Measurements from ENCODE around the gene HTRA3.

The HTRA3 gene

GRCh38 chr4:8326206-8326605, 56.7 kb downstream of the HTRA3 start:
- no peak overlapping the region for H3K9ac ChIP-seq (ENCODE audit: low read length in 2 of 2)
- H3K27me3 ChIP-seq (ENCODE audit: control insufficient read depth in 1 of 2, insufficient read depth in 2 of 2, low read length in 2 of 2): no peaks in the 10 kb centered on the region

DNA sequence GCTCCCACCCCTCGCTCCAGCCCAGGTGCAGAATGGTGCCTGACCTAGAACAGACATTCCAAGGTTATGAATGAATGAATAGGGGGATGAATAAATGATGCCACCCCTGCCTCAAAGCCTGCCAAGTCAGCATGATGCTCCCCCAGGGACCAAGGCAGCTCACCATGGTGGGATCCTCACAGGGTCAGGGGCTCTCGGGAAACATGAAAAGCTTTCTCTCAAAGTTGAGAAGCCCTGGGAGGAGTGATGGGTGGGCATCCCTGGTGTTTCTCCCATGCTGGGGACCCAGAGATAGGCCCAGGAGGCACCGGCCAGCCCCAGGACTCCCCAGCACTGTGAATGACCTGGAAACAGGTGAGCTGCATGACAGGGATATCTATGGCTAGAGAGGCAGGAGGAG, 58.9 kb downstream of the HTRA3 start:
- H3K27ac ChIP-seq (ENCODE audit: low read length): no peak overlapping the region
- H3K27me3 ChIP-seq (ENCODE audit: control insufficient read depth in 1 of 2, insufficient read depth in 2 of 2, low read length in 2 of 2): no peaks in the 10 kb centered on the region
- H3K4me3 ChIP-seq (ENCODE audit: low read length in 2 of 2): no peak overlapping the region
- H3K36me3 ChIP-seq (ENCODE audit: control insufficient read depth in 2 of 2, insufficient read depth in 2 of 2, low read length in 2 of 2): no peaks in the 10 kb centered on the region
- peaks cover 0 to 7% of the 10 kb centered on the region in 2 donors for H3K9me3 ChIP-seq (ENCODE audit: control insufficient read depth in 2 of 2, low read length in 2 of 2)
- H3K4me1 ChIP-seq (ENCODE audit: control insufficient read depth, insufficient read depth, low read length): peaks cover 20% of the 10 kb centered on the region
- no peak overlapping the region for H3K9ac ChIP-seq (ENCODE audit: low read length in 2 of 2)

More at GRCh38 chr4:8326206-8326605, 56.7 kb downstream of the HTRA3 start:
- peaks cover 22% of the 10 kb centered on the region for H3K4me1 ChIP-seq (ENCODE audit: control insufficient read depth, insufficient read depth, low read length)
- H3K36me3 ChIP-seq (ENCODE audit: control insufficient read depth in 2 of 2, insufficient read depth in 2 of 2, low read length in 2 of 2): no peaks in the 10 kb centered on the region
- H3K9me3 ChIP-seq (ENCODE audit: control insufficient read depth in 2 of 2, low read length in 2 of 2): peaks cover 0 to 7% of the 10 kb centered on the region in 2 donors
- H3K4me3 ChIP-seq (ENCODE audit: low read length in 2 of 2): no peak overlapping the region
- H3K27ac ChIP-seq (ENCODE audit: low read length): no peak overlapping the region

DNA sequence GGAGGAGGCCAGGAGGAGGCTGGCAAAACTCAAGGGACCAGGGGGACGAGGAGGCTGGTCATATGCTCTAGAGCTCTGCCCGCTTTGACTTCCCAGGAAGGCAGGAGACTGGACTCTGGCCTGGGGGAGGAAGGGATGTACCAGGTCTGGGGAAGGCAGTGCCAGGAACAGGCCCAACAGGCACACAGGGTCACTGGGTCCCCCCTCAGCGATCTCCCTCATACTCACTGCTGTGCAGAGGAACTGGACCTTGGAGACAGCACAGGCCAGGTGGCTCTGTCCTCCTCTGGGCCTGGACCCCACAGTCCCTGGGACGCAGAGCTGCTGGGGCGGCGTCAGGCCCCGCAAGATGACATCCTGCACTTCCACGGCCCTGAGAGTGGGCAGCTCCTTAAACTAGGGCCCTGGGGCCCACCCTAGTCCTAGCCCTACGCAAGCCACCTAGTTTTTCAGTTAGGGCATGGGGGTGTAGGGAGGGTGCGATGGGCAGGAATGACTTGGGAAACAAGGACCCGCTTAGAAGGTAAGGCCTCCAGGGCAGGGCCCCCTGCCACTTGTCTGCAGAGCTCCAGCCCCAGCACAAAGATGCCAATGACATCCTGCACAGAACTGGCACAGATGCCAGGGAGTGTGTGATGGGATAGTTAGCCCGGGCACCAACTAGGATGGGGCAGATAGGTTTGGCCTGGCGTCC, 59.5 kb downstream of the HTRA3 start:
- Histone ChIP-seq H3K9me3 (ENCODE audit: control insufficient read depth in 2 of 2, low read length in 2 of 2) (peaks cover 0 to 7% of the 10 kb centered on the region in 2 donors), H3K4me3 (ENCODE audit: low read length in 2 of 2) (no peak overlapping the region), H3K9ac (ENCODE audit: low read length in 2 of 2) (no peak overlapping the region), H3K27me3 (ENCODE audit: control insufficient read depth in 1 of 2, insufficient read depth in 2 of 2, low read length in 2 of 2) (no peaks in the 10 kb centered on the region), H3K36me3 (ENCODE audit: control insufficient read depth in 2 of 2, insufficient read depth in 2 of 2, low read length in 2 of 2) (no peaks in the 10 kb centered on the region), H3K4me1 (ENCODE audit: control insufficient read depth, insufficient read depth, low read length) (peaks cover 20% of the 10 kb centered on the region), H3K27ac (ENCODE audit: low read length) (no peak overlapping the region)

DNA sequence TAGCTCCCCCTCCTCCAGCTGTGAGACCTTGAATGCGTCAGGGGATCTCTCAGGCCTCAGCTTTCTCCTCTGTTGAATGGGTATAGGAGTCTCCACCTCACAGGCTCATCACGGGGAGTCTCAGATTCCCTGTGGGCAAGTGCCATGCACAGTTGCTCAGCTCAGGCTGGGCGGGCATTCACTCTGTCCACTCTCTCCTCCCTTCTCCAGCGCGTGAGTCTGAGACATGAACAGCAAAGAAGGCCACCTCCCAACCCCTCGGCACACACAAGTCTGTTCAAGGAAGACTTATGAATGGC, 60.0 kb downstream of the HTRA3 start:
- H3K4me1 ChIP-seq (ENCODE audit: control insufficient read depth, insufficient read depth, low read length): peaks cover 20% of the 10 kb centered on the region
- H3K9me3 ChIP-seq (ENCODE audit: control insufficient read depth in 2 of 2, low read length in 2 of 2): peaks cover 0 to 3% of the 10 kb centered on the region in 2 donors
- no peak overlapping the region for H3K27ac ChIP-seq (ENCODE audit: low read length)
- no peaks in the 10 kb centered on the region for H3K36me3 ChIP-seq (ENCODE audit: control insufficient read depth in 2 of 2, insufficient read depth in 2 of 2, low read length in 2 of 2)
- H3K4me3 ChIP-seq (ENCODE audit: low read length in 2 of 2): no peak overlapping the region
- no peak overlapping the region for H3K9ac ChIP-seq (ENCODE audit: low read length in 2 of 2)
- H3K27me3 ChIP-seq (ENCODE audit: control insufficient read depth in 1 of 2, insufficient read depth in 2 of 2, low read length in 2 of 2): no peaks in the 10 kb centered on the region

DNA sequence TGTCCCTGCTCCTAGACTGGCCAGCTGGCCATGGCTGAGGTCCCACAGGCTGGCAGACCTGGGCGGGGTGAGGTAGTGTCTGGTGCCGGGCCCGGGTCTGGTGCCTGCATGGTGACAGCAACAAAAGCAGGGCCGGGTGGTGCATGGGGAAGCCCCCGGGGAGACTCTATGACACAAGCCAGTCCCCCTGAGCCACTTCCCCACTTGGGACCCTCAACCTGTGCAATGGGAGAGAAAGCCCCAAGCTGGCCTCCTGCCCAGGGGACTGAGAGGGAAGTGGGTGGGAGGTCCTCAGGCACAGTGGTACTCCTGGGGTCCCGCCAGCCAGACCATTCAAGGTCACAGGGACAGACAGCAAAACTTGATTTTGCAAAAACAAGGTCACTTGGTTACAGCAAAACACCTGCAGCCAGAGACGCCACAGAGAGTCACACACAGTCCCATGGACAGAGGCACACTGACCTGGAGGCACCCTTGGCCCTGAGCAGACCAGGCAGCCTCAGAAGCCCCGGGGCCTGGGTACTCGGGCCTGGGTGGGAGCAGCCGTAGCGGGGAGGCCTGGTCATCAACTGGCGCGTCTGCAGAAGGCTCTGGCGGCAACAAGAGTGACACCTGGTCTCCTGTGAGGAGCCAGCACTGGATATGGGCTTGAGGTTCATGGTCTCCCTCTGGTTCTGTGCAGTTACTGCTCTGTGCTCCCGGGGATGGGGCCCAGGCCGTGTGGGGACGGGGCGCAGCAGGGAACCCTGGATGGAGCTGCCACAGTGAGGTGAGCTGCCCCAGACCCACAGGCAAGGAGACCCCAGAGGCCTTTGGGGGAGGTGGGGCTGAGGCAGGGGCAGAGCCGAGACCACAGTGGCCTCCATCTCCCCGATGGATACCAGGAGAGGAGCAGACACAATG, 60.6 kb downstream of the HTRA3 start:
- H3K27ac ChIP-seq (ENCODE audit: low read length): no peak overlapping the region
- no peaks in the 10 kb centered on the region for H3K27me3 ChIP-seq (ENCODE audit: control insufficient read depth in 1 of 2, insufficient read depth in 2 of 2, low read length in 2 of 2)
- H3K9ac ChIP-seq (ENCODE audit: low read length in 2 of 2): no peak overlapping the region
- H3K36me3 ChIP-seq (ENCODE audit: control insufficient read depth in 2 of 2, insufficient read depth in 2 of 2, low read length in 2 of 2): no peaks in the 10 kb centered on the region
- H3K4me1 ChIP-seq (ENCODE audit: control insufficient read depth, insufficient read depth, low read length): peaks cover 16% of the 10 kb centered on the region
- H3K4me3 ChIP-seq (ENCODE audit: low read length in 2 of 2): no peak overlapping the region
- peaks cover 0 to 3% of the 10 kb centered on the region in 2 donors for H3K9me3 ChIP-seq (ENCODE audit: control insufficient read depth in 2 of 2, low read length in 2 of 2)

GRCh38 chr4:8330821-8331574, 61.4 kb downstream of the HTRA3 start:
- peak overlapping the region in 1 of 2 donors; percentile 21 for H3K9ac ChIP-seq (ENCODE audit: low read length in 2 of 2)
- no peak overlapping the region for H3K4me3 ChIP-seq (ENCODE audit: low read length in 2 of 2)
- peaks cover 9% of the 10 kb centered on the region for H3K4me1 ChIP-seq (ENCODE audit: control insufficient read depth, insufficient read depth, low read length)
- H3K27me3 ChIP-seq (ENCODE audit: control insufficient read depth in 1 of 2, insufficient read depth in 2 of 2, low read length in 2 of 2): no peaks in the 10 kb centered on the region
- no peak overlapping the region for H3K27ac ChIP-seq (ENCODE audit: low read length)
- peaks cover 0 to 3% of the 10 kb centered on the region in 2 donors for H3K9me3 ChIP-seq (ENCODE audit: control insufficient read depth in 2 of 2, low read length in 2 of 2)
- no peaks in the 10 kb centered on the region for H3K36me3 ChIP-seq (ENCODE audit: control insufficient read depth in 2 of 2, insufficient read depth in 2 of 2, low read length in 2 of 2)

DNA sequence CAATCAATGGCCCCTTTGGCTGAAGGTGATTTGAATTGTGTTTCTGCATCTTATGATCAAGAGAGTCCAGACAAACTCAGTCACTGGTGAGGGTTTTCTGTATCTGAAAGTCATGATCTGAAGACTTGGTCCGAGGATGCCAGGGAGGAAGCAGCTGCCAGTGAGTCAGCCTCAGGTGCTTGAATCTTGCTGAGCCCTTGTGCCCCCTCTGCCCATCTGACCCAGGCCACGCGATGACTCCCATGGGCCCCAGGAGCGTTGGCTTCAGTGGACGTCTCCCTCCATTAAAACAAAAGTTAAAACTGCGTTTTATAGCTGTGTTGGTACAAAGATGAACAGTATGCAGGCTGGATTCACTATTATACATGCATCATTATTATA, 62.0 kb downstream of the HTRA3 start:
- no peaks in the 10 kb centered on the region for H3K27me3 ChIP-seq (ENCODE audit: control insufficient read depth in 1 of 2, insufficient read depth in 2 of 2, low read length in 2 of 2)
- no peaks in the 10 kb centered on the region for H3K36me3 ChIP-seq (ENCODE audit: control insufficient read depth in 2 of 2, insufficient read depth in 2 of 2, low read length in 2 of 2)
- H3K4me1 ChIP-seq (ENCODE audit: control insufficient read depth, insufficient read depth, low read length): peaks cover 9% of the 10 kb centered on the region
- H3K27ac ChIP-seq (ENCODE audit: low read length): no peak overlapping the region
- H3K9ac ChIP-seq (ENCODE audit: low read length in 2 of 2): no peak overlapping the region
- H3K9me3 ChIP-seq (ENCODE audit: control insufficient read depth in 2 of 2, low read length in 2 of 2): peaks cover 0 to 4% of the 10 kb centered on the region in 2 donors
- H3K4me3 ChIP-seq (ENCODE audit: low read length in 2 of 2): no peak overlapping the region

- Histone ChIP-seq H3K27ac (ENCODE audit: low read length) (no peak overlapping the region), H3K27me3 (ENCODE audit: control insufficient read depth in 1 of 2, insufficient read depth in 2 of 2, low read length in 2 of 2) (no peaks in the 10 kb centered on the region), H3K4me3 (ENCODE audit: low read length in 2 of 2) (no peak overlapping the region)
Observed at GRCh38 chr4:8332038-8332857, 62.7 kb downstream of the HTRA3 start.

DNA sequence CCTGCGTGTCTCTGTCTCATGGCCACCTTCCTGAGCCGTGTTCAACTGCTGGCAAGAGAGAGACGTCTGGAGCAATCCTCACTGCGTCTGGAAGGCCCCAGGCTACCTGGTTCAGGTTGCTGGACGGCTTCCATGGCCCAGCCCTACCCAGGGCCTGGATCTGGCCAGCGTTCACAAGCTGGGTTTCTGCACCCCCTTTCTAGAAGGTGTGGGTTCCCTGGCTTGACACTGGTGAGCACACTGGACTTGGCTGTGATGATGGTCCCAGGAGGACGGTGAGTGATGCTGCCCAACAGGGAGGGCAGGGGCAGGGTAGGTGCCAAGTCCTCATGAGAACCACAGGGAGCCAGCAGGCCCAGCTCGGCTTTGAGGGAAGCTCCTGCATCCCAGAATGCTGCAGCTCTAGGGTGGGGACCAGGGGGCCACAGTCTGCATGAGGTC, 63.4 kb downstream of the HTRA3 start:
- H3K27me3 ChIP-seq (ENCODE audit: control insufficient read depth in 1 of 2, insufficient read depth in 2 of 2, low read length in 2 of 2): no peaks in the 10 kb centered on the region
- peaks cover 9% of the 10 kb centered on the region for H3K4me1 ChIP-seq (ENCODE audit: control insufficient read depth, insufficient read depth, low read length)
- H3K36me3 ChIP-seq (ENCODE audit: control insufficient read depth in 2 of 2, insufficient read depth in 2 of 2, low read length in 2 of 2): no peaks in the 10 kb centered on the region
- no peak overlapping the region for H3K9ac ChIP-seq (ENCODE audit: low read length in 2 of 2)
- H3K27ac ChIP-seq (ENCODE audit: low read length): no peak overlapping the region
- no peak overlapping the region for H3K4me3 ChIP-seq (ENCODE audit: low read length in 2 of 2)
- peaks cover 0 to 4% of the 10 kb centered on the region in 2 donors for H3K9me3 ChIP-seq (ENCODE audit: control insufficient read depth in 2 of 2, low read length in 2 of 2)

More at GRCh38 chr4:8332038-8332857, 62.7 kb downstream of the HTRA3 start:
- H3K4me1 ChIP-seq (ENCODE audit: control insufficient read depth, insufficient read depth, low read length): peaks cover 9% of the 10 kb centered on the region
- H3K36me3 ChIP-seq (ENCODE audit: control insufficient read depth in 2 of 2, insufficient read depth in 2 of 2, low read length in 2 of 2): no peaks in the 10 kb centered on the region
- H3K9me3 ChIP-seq (ENCODE audit: control insufficient read depth in 2 of 2, low read length in 2 of 2): peaks cover 0 to 4% of the 10 kb centered on the region in 2 donors
- no peak overlapping the region for H3K9ac ChIP-seq (ENCODE audit: low read length in 2 of 2)

Data from stomach smooth muscle (tissue), 2 donors.